H1 (cell line): ENCODE data around the gene OLFML2A. TPM values are rescaled to one million over a fixed set of nuclear protein-coding genes. Genes with fewer than 3 reads are reported as not detected.
"Not testable (repeated sequence)": the region's sequence is repeated elsewhere in the genome, so short reads cannot be mapped to it uniquely, and the experiment has no call there.

Experiments used
- CTCF ChIA-PET: fragments of 300-600 bp; sonication (Branson Sonifier 250); formaldehyde crosslinking; loops from one replicate; lab custom pipeline; 2021; ENCODE audit not compliant: partially characterized antibody; lab: Charles Lee
- POLR2A ChIA-PET: fragments of 300-600 bp; sonication (Branson Sonifier 250); formaldehyde crosslinking; loops from one replicate; lab custom pipeline; 2021; ENCODE audit warnings: inconsistent platforms; ENCODE audit not compliant: partially characterized antibody; lab: Charles Lee
- DNase-seq, 2 experiments: peaks; one replicate each; pipeline versions ENCODE4 v3.0.0 to v3.0.0-alpha.2; 2010 to 2022; ENCODE audit warnings: low spot score in 2 of 2, low read depth in 1 of 2, mixed read lengths in 1 of 2
- FAIRE-seq: peaks from 2 replicates; lab custom pipeline; 2011; peaks lifted over from hg19 to GRCh38; lab: Jason Lieb, UNC
- H2AFZ ChIP-seq: 2 replicates; pipeline ENCODE4 v1.8.1; 2012; ENCODE audit warnings: low read length, inconsistent platforms
- H2AK5ac ChIP-seq: 2 replicates; pipeline ENCODE4 v1.6.1; 2013; ENCODE audit warnings: low read depth, low read length
- H2BK120ac ChIP-seq: replicated peaks from 2 replicates; pipeline ENCODE3; 2013; ENCODE audit warnings: low read depth, low read length, inconsistent platforms
- H2BK12ac ChIP-seq: 2 replicates; pipeline ENCODE4 v1.6.1; 2013; ENCODE audit warnings: low read depth, low read length
- H2BK15ac ChIP-seq: 2 replicates; pipeline ENCODE4 v1.6.1; 2013; ENCODE audit warnings: low read length
- H2BK20ac ChIP-seq: 2 replicates; pipeline ENCODE4 v1.6.1; 2013; ENCODE audit warnings: low read length
- H2BK5ac ChIP-seq: 2 replicates; pipeline ENCODE4 v1.6.1; 2013; ENCODE audit warnings: low read depth, low read length
- H3K14ac ChIP-seq: 2 replicates; pipeline ENCODE4 v1.6.1; 2013; ENCODE audit warnings: inconsistent platforms; ENCODE audit not compliant: insufficient read length
- H3K18ac ChIP-seq: 2 replicates; pipeline ENCODE4 v1.6.1; 2013; ENCODE audit warnings: low read length; ENCODE audit errors: extremely low read depth
- H3K23ac ChIP-seq: 2 replicates; pipeline ENCODE4 v1.6.1; 2013; ENCODE audit warnings: inconsistent platforms; ENCODE audit not compliant: insufficient read length
- H3K23me2 ChIP-seq: 2 replicates; pipeline ENCODE4 v1.6.1; 2013; ENCODE audit warnings: low read depth, low read length
- H3K27ac ChIP-seq: 2 replicates; pipeline ENCODE4 v1.6.1; 2011; ENCODE audit warnings: low read depth, low read length, inconsistent platforms
- H3K27me3 ChIP-seq, 4 experiments: replicated peaks in 1 of 4; 1 replicate in 1 of 4; 2 replicates in 3 of 4; pipeline versions ENCODE4 v1.6.1 to v1.8.1; 2011 to 2013; ENCODE audit warnings: low read length in 3 of 4, mild to moderate bottlenecking in 3 of 4, inconsistent platforms in 2 of 4, mixed read lengths in 2 of 4, moderate library complexity in 1 of 4; ENCODE audit not compliant: control insufficient read depth in 3 of 4, insufficient read depth in 3 of 4; ENCODE audit errors: extremely low read depth in 1 of 4
- H3K36me3 ChIP-seq, 4 experiments: 2 replicates each; pipeline versions ENCODE4 v1.6.1 to v1.8.1; 2011 to 2013; ENCODE audit warnings: mild to moderate bottlenecking in 4 of 4, low read length in 3 of 4, moderate library complexity in 2 of 4, control low read depth in 1 of 4, inconsistent platforms in 1 of 4; ENCODE audit not compliant: insufficient read depth in 4 of 4, control insufficient read depth in 2 of 4
- H3K4ac ChIP-seq: replicated peaks from 2 replicates; pipeline ENCODE3; 2013; ENCODE audit warnings: low read length, low read depth, mixed read lengths, inconsistent platforms; ENCODE audit not compliant: insufficient read length
- H3K4me1 ChIP-seq, 4 experiments: replicated peaks in 1 of 4; 1 replicate in 1 of 4; 2 replicates in 3 of 4; pipeline versions ENCODE4 v1.6.1 to v1.8.1; 2011 to 2013; ENCODE audit warnings: low read length in 3 of 4, inconsistent platforms in 2 of 4, mixed read lengths in 1 of 4; ENCODE audit not compliant: insufficient read depth in 4 of 4, control insufficient read depth in 3 of 4
- H3K4me2 ChIP-seq, 2 experiments: 2 replicates each; pipeline versions ENCODE4 v1.6.1 to v1.8.1; 2011 to 2013; ENCODE audit warnings: low read depth in 2 of 2, low read length in 2 of 2, control low read depth in 1 of 2, inconsistent platforms in 1 of 2, mild to moderate bottlenecking in 1 of 2; ENCODE audit not compliant: insufficient read depth in 1 of 2
- H3K4me3 ChIP-seq, 4 experiments: fragments of 200-600, 300-600 bp in 1 of 4; sonication (generic), shearing (Covaris generic), sonication (Bioruptor Twin) in 1 of 4; 2 replicates each; pipeline versions ENCODE4 v1.5.1 to v1.8.1; 2011 to 2016; ENCODE audit warnings: low read length in 4 of 4, low read depth in 3 of 4, control low read depth in 2 of 4, inconsistent platforms in 2 of 4, mild to moderate bottlenecking in 2 of 4, mixed read lengths in 1 of 4, moderate library complexity in 1 of 4; ENCODE audit not compliant: insufficient read depth in 2 of 4; ENCODE audit errors: extremely low read depth in 1 of 4
- H3K56ac ChIP-seq: replicated peaks from 2 replicates; pipeline ENCODE3; 2013; ENCODE audit warnings: low read depth, mild to moderate bottlenecking, mixed read lengths, low read length, inconsistent platforms; ENCODE audit not compliant: insufficient read length
- H3K79me1 ChIP-seq: 2 replicates; pipeline ENCODE4 v1.6.1; 2013; ENCODE audit warnings: low read depth, low read length, control low read depth
- H3K79me2 ChIP-seq, 2 experiments: 2 replicates each; pipeline versions ENCODE4 v1.6.1 to v1.8.1; 2012 to 2013; ENCODE audit warnings: low read length in 2 of 2, mild to moderate bottlenecking in 2 of 2, inconsistent platforms in 1 of 2; ENCODE audit not compliant: insufficient read depth in 2 of 2, control insufficient read depth in 1 of 2
- H3K9ac ChIP-seq, 4 experiments: replicated peaks in 1 of 4; 1 replicate in 1 of 4; 2 replicates in 3 of 4; pipeline versions ENCODE4 v1.6.1 to v1.8.1; 2011 to 2013; ENCODE audit warnings: low read depth in 3 of 4, low read length in 3 of 4, control low read depth in 2 of 4, mild to moderate bottlenecking in 2 of 4, moderate library complexity in 2 of 4, inconsistent platforms in 1 of 4; ENCODE audit errors: extremely low read depth in 1 of 4
- H3K9me3 ChIP-seq, 2 experiments: 2 replicates each; pipeline versions ENCODE4 v1.6.1 to v1.8.1; 2012 to 2013; ENCODE audit warnings: mild to moderate bottlenecking in 2 of 2, moderate library complexity in 2 of 2, control low read depth in 1 of 2, inconsistent platforms in 1 of 2, low read depth in 1 of 2, low read length in 1 of 2, mixed read lengths in 1 of 2; ENCODE audit not compliant: insufficient read depth in 2 of 2
- H4K20me1 ChIP-seq, 2 experiments: replicated peaks in 1 of 2; 2 replicates each; pipeline versions ENCODE3 to v1.8.1; 2011 to 2013; ENCODE audit warnings: inconsistent platforms in 2 of 2, low read length in 2 of 2, mild to moderate bottlenecking in 1 of 2; ENCODE audit not compliant: insufficient read depth in 2 of 2, control insufficient read depth in 1 of 2
- H4K5ac ChIP-seq: 2 replicates; pipeline ENCODE4 v1.6.1; 2013; ENCODE audit warnings: low read length, low read depth, mixed read lengths, inconsistent platforms; ENCODE audit not compliant: insufficient read length
- H4K8ac ChIP-seq: 2 replicates; pipeline ENCODE4 v1.8.0; 2013; ENCODE audit warnings: mild to moderate bottlenecking, moderate library complexity, low read length, inconsistent platforms; ENCODE audit not compliant: insufficient read depth; ENCODE audit errors: extremely low read depth
- H4K91ac ChIP-seq: replicated peaks from 2 replicates; pipeline ENCODE3; 2013; ENCODE audit warnings: low read length, mixed read lengths, inconsistent platforms; ENCODE audit not compliant: insufficient read length
- WGBS, 2 experiments: shearing (Covaris generic) in 1 of 2; methylation state at CpG; one replicate each; pipeline versions ENCODE4 v1.1.6 to v1.1.7; 2013 to 2015; ENCODE audit warnings: low lambda C conversion rate in 2 of 2, mixed read lengths in 2 of 2, inconsistent platforms in 1 of 2, low coverage in 1 of 2, missing lambda C conversion rate in 1 of 2; ENCODE audit not compliant: insufficient replicate concordance in 2 of 2, insufficient coverage in 1 of 2, insufficient read length in 1 of 2; ENCODE audit errors: extremely low coverage in 1 of 2, missing lambda C conversion rate in 1 of 2; 5-methylcytosine and 5-hydroxymethylcytosine counted together
- polyA plus RNA-seq, 7 experiments: library from polyadenylated mRNA; depleted of rRNA in 3 of 7; stranded (reverse) in 5 of 7; unstranded in 2 of 7; fragments of >200 nt in 5 of 7; fragments of 200-250 nt in 2 of 7; gene quantifications; 1 replicate in 5 of 7; 2 replicates in 1 of 7; 4 replicates in 1 of 7; pipeline versions ENCODE4 v1.2.1 to v1.2.3, GENCODE V29; 2011 to 2013; ENCODE audit warnings: missing spikeins in 2 of 7, mixed read lengths in 2 of 7
- total RNA-seq: library from RNA; stranded (reverse); fragmentation: NEBNext Ultra II Directional; extraction: Animal tissue kit (Norgen Biotek cat#: 25700); gene quantifications from 2 replicates; pipeline ENCODE4 v1.2.1, GENCODE V29; 2021

OLFML2A gene
- total and polyA plus RNA-seq, 2 of the 8 experiments (the other 6 are each of a cell fraction or from before 2014, with no cell fraction given), result 7.8 to 11.5 TPM

GRCh38 chr9:124772877-124773276 lies 4.1 kb upstream of the OLFML2A start:
- H2AFZ ChIP-seq, H2AK5ac ChIP-seq, H2BK15ac ChIP-seq, H2BK5ac ChIP-seq, H3K18ac ChIP-seq, H3K27me3 ChIP-seq, H3K4me2 ChIP-seq, H3K14ac ChIP-seq, H4K91ac ChIP-seq, FAIRE-seq, H2BK20ac ChIP-seq, H4K8ac ChIP-seq, H2BK120ac ChIP-seq, H3K23ac ChIP-seq, H3K79me1 ChIP-seq, H3K9me3 ChIP-seq, H3K27ac ChIP-seq, H2BK12ac ChIP-seq, H4K20me1 ChIP-seq, H3K4ac ChIP-seq, H3K4me3 ChIP-seq, H4K5ac ChIP-seq, H3K36me3 ChIP-seq, H3K56ac ChIP-seq, DNase-seq, H3K9ac ChIP-seq: not testable (repeated sequence)
- Histone ChIP-seq H3K4me1 (peaks cover 3 to 13% (median 6%) of the 10 kb centered on the region in 4 experiments), H3K79me2 (peaks cover 2 to 25% of the 10 kb centered on the region in 2 experiments; a peak in 2 of 4 replicates), H3K23me2 (peaks cover 12% of the 10 kb centered on the region)
- CTCF ChIA-PET, result interaction anchor here (0.8 to 17.6 kb wide), 18 partner anchors 10 to 272 kb away, joined by 3 to 1300 read pairs (median 6); partner anchors contain the start of genes ARPC5L, RPL35 and WDR38
- WGBS, 2 experiments, result 98% methylated on average over 11 of the region's 15 CpGs; no CpG with 5 or more reads in 1 of the 2 experiments
- POLR2A ChIA-PET, result interaction anchor here (0.9 to 13.5 kb wide), 3 partner anchors 11 to 179 kb away, joined by 4 to 396 read pairs (median 6); partner anchors contain the start of genes ARPC5L, RPL35 and WDR38
